Muscle of leg (tissue), 16 donors: Measurements from ENCODE around the gene CA7. TPM values are rescaled to one million over a fixed set of nuclear protein-coding genes. Genes with fewer than 3 reads are reported as not detected.

Experiments used
- DNase-seq: peaks from one replicate; pipeline ENCODE4 v3.0.0; 2013
- H3K27ac ChIP-seq: one replicate; pipeline ENCODE4 v1.5.1; 2013; ENCODE audit warnings: mild to moderate bottlenecking, low read length, control low read depth
- H3K27me3 ChIP-seq: one replicate; pipeline ENCODE4 v1.6.1; 2013; ENCODE audit warnings: low read length; ENCODE audit not compliant: control insufficient read depth, insufficient read depth
- H3K36me3 ChIP-seq: one replicate; pipeline ENCODE4 v1.6.1; 2013; ENCODE audit warnings: low read length; ENCODE audit not compliant: control insufficient read depth, insufficient read depth
- H3K4me1 ChIP-seq: one replicate; pipeline ENCODE4 v1.6.1; 2013; ENCODE audit warnings: low read length; ENCODE audit not compliant: control insufficient read depth, insufficient read depth
- H3K4me3 ChIP-seq: one replicate; pipeline ENCODE4 v1.5.1; 2013; ENCODE audit warnings: low read length, control low read depth
- H3K9me3 ChIP-seq: replicated peaks from 2 replicates; pipeline ENCODE4 v1.6.1; 2013; ENCODE audit warnings: low read depth, low read length; ENCODE audit not compliant: control insufficient read depth
- WGBS: methylation state at CpG from one replicate; pipeline ENCODE4 v1.1.5; 2013; ENCODE audit warnings: missing lambda C conversion rate; ENCODE audit not compliant: insufficient coverage; 5-methylcytosine and 5-hydroxymethylcytosine counted together
- long read RNA-seq, 11 donors: transcript quantifications; one replicate each; lab custom pipeline, GENCODE V29; 2026
- polyA plus RNA-seq, 8 donors: library from polyadenylated mRNA; unstranded; fragments of 120-200 nt; gene quantifications; one replicate each; pipeline versions ENCODE4 v1.2.1 to v1.2.3, GENCODE V29; 2013; ENCODE audit warnings: inconsistent platforms in 1 of 8, low replicate concordance in 1 of 8; ENCODE audit not compliant: insufficient read length in 8 of 8, insufficient read depth in 1 of 8
- total RNA-seq: library from RNA; stranded (reverse); fragments of 120-200 nt; gene quantifications from one replicate; pipeline ENCODE4 v1.2.4, GENCODE V29; 2013

CA7 gene
- total RNA-seq (not detected), polyA plus RNA-seq (under 1 TPM in 1 of 8 donors, not detected in 7; 0.12 TPM)
- long read RNA-seq, donor 1, result 0 reads
- long read RNA-seq, donor 2, result 0 reads
- long read RNA-seq, donor 3, result 0 reads
- long read RNA-seq, donor 4, result 0 reads
- long read RNA-seq, donor 5, result 0 reads
- long read RNA-seq, donor 6, result 0 reads
- long read RNA-seq, donor 7, result 0 reads
- long read RNA-seq, donor 8, result 0 reads
- long read RNA-seq, donor 9, result 0 reads
- long read RNA-seq, donor 10, result 0 reads
- long read RNA-seq, donor 11, result 0 reads

DNA sequence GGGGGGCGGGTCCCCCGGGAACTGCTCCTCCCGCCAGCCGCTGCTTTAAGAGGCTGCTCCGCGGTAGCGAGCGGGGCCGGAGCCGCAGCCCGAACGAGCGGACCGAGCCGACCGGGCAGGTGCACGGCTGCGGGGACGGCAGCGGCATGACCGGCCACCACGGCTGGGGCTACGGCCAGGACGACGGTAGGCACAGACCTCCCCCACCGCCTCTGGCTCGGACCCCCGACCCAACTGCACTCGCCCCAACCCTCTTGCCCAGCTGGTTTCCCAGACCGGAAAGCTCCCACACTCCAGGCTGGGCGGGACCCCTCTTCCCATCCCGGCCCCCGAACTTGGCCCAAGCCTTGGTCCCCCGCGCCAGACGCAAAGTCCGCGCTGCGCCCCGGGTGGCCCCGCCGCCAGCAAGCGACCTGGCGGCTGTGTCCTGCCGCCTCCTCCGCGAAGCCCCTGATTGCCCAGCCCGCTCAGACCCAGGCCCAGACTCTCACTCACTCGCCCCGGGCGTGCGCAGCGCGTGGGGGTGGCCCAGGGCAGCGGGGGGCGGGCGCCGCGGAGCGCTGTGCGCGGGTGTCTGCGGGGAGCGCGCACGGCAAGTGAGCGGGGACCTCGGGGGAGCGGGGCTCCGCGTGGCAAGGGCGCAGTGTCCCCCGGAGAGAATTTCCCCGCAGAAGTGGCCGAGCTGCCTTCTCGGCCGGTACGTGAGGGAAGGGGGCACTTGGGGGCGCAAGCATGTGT lies at the start of gene CA7:
Gene CA7 (plus strand): TSS at position 73 of the 738 bp plus-strand sequence. CDS start 74 bp downstream, at position 147.
- no peak for DNase-seq
- H3K9me3 ChIP-seq, result no peaks in the 10 kb centered on the region
- peaks cover 10% of the 10 kb centered on the region for H3K4me1 ChIP-seq
- WGBS, result under 1% methylated on average over 79 of the region's 79 CpGs
- H3K27ac ChIP-seq, result no peak within 1 kb of the TSS
- peak within 1 kb of the TSS; percentile 21 for H3K4me3 ChIP-seq
- H3K27me3 ChIP-seq, result peaks cover 63% of the 10 kb centered on the region
- no peaks in the 10 kb centered on the region for H3K36me3 ChIP-seq

DNA sequence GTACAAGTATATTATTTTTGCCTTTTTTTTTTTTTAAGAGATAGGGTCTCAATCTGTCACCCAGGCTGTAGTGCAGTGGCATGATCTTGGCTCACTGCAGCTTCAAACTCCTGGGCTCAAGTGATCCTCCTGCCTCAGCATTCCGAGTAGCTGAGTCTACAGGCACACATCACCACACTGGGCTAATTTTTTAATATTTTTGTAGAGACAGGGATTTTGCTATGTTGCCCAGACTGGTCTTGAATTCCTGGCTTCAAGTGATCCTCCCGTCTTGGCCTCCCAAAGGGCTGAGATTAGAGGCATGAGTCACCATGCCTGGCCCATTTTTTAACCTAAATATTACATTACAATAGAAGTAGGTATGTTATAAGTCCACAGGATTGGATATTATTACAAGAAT lies 46.1 kb upstream of the CA7 start:
- Histone ChIP-seq H3K4me3 (no peak overlapping the region), H3K27me3 (no peaks in the 10 kb centered on the region), H3K36me3 (peaks cover 15% of the 10 kb centered on the region), H3K27ac (no peak overlapping the region), H3K9me3 (no peaks in the 10 kb centered on the region), H3K4me1 (no peaks in the 10 kb centered on the region)
- DNase-seq, result no peak
- no CpG with 5 or more reads among the region's 2 CpGs for WGBS

DNA sequence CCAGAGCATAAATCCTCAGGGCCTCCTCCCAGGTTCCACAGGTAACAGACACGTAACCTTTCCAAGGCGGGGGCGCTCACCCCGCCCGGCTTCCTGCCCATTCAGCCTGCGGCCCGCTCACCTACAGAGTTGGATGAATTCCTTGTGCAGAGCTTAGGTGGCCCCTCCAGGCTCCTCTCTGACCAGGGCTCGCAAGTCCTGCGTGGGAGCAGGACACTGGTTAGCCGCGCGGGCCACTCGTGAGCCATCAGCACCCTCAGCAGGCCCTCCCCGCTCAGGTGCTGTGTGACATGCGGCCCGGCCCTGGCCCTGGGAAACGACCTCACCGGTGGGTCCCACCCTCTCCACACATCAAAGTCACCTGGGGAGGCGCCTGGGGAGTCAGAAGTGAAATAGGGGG lies 43.4 kb upstream of the CA7 start:
- WGBS, result 89% methylated on average over 18 of the region's 19 CpGs
- Histone ChIP-seq H3K9me3 (no peaks in the 10 kb centered on the region), H3K27ac (no peak overlapping the region), H3K36me3 (peaks cover 31% of the 10 kb centered on the region), H3K4me1 (no peaks in the 10 kb centered on the region), H3K27me3 (no peaks in the 10 kb centered on the region), H3K4me3 (no peak overlapping the region)
- DNase-seq, result no peak

GRCh38 chr16:66801320-66802105 lies 42.7 kb upstream of the CA7 start, which contains the start of gene TERB1:
Gene TERB1 (minus strand): TSS chr16:66801584. CDS start chr16:66796798, 4,786 bp downstream.
- Histone ChIP-seq H3K27me3 (no peaks in the 10 kb centered on the region), H3K27ac (no peak within 1 kb of the TSS), H3K36me3 (peaks cover 32% of the 10 kb centered on the region), H3K4me3 (no peak within 1 kb of the TSS), H3K9me3 (no peaks in the 10 kb centered on the region), H3K4me1 (no peaks in the 10 kb centered on the region)
- 85% methylated on average over 55 of the region's 56 CpGs for WGBS
- no peak for DNase-seq

DNA sequence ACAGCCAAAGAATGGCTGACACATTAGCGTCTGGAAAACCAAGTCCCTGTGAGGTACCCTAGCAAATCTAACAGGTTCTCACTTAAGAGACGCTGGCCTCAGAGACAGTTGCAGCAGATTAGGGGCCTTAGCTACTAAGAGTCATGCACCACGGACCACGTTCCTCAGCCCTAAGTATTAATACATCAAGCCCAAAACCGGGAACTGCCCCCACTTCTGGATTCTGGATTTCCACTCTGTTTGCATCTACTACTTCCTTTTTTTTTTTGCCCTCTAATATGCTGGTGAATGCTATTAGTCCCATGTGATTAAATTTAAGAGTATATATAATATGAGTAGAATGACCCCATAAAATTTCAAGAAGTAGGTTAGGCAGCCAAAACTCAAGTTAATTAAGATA lies 42.1 kb upstream of the CA7 start:
- no peaks in the 10 kb centered on the region for H3K27me3 ChIP-seq
- H3K9me3 ChIP-seq, result no peaks in the 10 kb centered on the region
- peak; percentile 11 for DNase-seq
- H3K27ac ChIP-seq, result no peak overlapping the region
- H3K4me1 ChIP-seq, result no peaks in the 10 kb centered on the region
- 83% methylated on average over 5 of the region's 5 CpGs for WGBS
- H3K4me3 ChIP-seq, result no peak overlapping the region
- H3K36me3 ChIP-seq, result peaks cover 38% of the 10 kb centered on the region

- no peak for DNase-seq
- Histone ChIP-seq H3K27me3 (no peaks in the 10 kb centered on the region), H3K4me1 (no peaks in the 10 kb centered on the region), H3K9me3 (no peaks in the 10 kb centered on the region), H3K27ac (no peak overlapping the region), H3K36me3 (peaks cover 40% of the 10 kb centered on the region), H3K4me3 (no peak overlapping the region)
- WGBS, result 86% methylated on average over 1 of the region's 4 CpGs
These were observed 34.4 kb upstream of the CA7 start for GRCh38 chr16:66809765-66810164.

DNA sequence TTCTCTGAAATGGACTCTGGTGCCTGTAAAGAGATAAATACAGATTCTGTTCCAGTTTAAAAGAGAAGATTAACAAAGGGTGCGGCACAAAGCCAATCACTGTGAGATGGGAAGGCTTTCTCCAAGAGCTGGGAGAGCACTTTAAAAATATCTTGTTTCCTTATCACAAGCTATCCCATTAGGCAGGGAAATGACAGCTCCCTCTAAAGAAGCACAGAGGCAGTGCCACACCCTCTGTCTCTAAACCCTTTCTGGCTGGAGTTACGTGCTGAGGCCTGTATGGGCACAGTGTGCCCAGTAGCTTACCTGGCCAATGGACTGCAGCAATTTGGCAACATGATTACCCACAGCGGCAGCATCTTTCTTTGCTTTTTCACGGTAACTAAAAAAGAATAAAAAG lies 33.8 kb upstream of the CA7 start:
- Histone ChIP-seq H3K4me3 (no peak overlapping the region), H3K4me1 (no peaks in the 10 kb centered on the region), H3K9me3 (no peaks in the 10 kb centered on the region), H3K27ac (no peak overlapping the region), H3K36me3 (peaks cover 40% of the 10 kb centered on the region), H3K27me3 (no peaks in the 10 kb centered on the region)
- WGBS, result 88% methylated on average over 1 of the region's 4 CpGs
- no peak for DNase-seq

DNA sequence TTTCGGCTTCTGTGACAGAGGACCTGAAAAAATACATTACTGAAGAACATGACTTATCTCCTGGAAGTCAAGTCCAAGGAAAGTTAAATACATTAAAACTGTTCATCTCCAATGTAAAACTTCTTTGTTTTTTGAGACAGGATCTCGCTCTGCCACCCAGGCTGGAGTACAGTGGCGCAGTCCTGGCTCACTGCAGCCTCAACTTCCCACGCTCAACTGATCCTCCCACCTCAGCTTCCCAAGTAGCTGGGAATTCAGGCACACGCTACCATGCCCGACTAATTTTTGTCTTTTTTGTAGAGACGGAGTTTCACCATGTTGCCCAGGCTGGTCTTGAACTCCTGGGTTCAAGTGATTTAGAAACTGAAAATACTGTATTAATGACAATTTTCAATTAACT lies 33.2 kb upstream of the CA7 start:
- H3K4me1 ChIP-seq, result no peaks in the 10 kb centered on the region
- WGBS, result 93% methylated on average over 3 of the region's 7 CpGs
- no peaks in the 10 kb centered on the region for H3K9me3 ChIP-seq
- peaks cover 43% of the 10 kb centered on the region for H3K36me3 ChIP-seq
- no peak overlapping the region for H3K4me3 ChIP-seq
- no peak overlapping the region for H3K27ac ChIP-seq
- no peaks in the 10 kb centered on the region for H3K27me3 ChIP-seq
- no peak for DNase-seq

GRCh38 chr16:66814734-66815133 lies 29.5 kb upstream of the CA7 start:
- no peaks in the 10 kb centered on the region for H3K4me1 ChIP-seq
- no peaks in the 10 kb centered on the region for H3K9me3 ChIP-seq
- H3K4me3 ChIP-seq, result no peak overlapping the region
- DNase-seq, result no peak
- 93% methylated on average over 2 of the region's 2 CpGs for WGBS
- peaks cover 39% of the 10 kb centered on the region for H3K36me3 ChIP-seq
- H3K27ac ChIP-seq, result no peak overlapping the region
- H3K27me3 ChIP-seq, result no peaks in the 10 kb centered on the region

- H3K4me3 ChIP-seq, result no peak overlapping the region
- WGBS, result 100% methylated on average over 1 of the region's 4 CpGs
- H3K4me1 ChIP-seq, result no peaks in the 10 kb centered on the region
- DNase-seq, result no peak
- H3K9me3 ChIP-seq, result no peaks in the 10 kb centered on the region
- no peaks in the 10 kb centered on the region for H3K27me3 ChIP-seq
- H3K27ac ChIP-seq, result no peak overlapping the region
- H3K36me3 ChIP-seq, result peaks cover 38% of the 10 kb centered on the region
These were observed 20.2 kb upstream of the CA7 start for GRCh38 chr16:66824006-66824405.
